K562 (cell line): Measurements from ENCODE around the gene TTC16. TPM values are rescaled to one million over a fixed set of nuclear protein-coding genes. Genes with fewer than 3 reads are reported as not detected.

Experiments used
- CREBBP ChIP-seq: IDR thresholded peaks from one replicate; pipeline ENCODE4 v1.6.1; 2012; ENCODE audit warnings: low read depth, mild to moderate bottlenecking, control low read depth, inconsistent platforms, low read length
- DIDO1 ChIP-seq: fragments of 450-650 bp; IDR thresholded peaks from 2 replicates; pipeline ENCODE4 v1.6.1; 2016; ENCODE audit warnings: low read depth, missing biosample characterization, missing genetic modification characterization
- FIP1L1 ChIP-seq: fragments of 200-400 bp; formaldehyde crosslinking; IDR thresholded peaks from 2 replicates; pipeline ENCODE4 v1.6.1; 2018; ENCODE audit warnings: mild to moderate bottlenecking, low read depth, low read length; ENCODE audit not compliant: poor library complexity, severe bottlenecking
- GABPB2 ChIP-seq: fragments of 250-450 bp; sonication (Bioruptor Pico); conservative IDR thresholded peaks from 2 replicates; pipeline ENCODE4 v1.5.1; 2021; ENCODE audit warnings: mild to moderate bottlenecking
- MBD2 ChIP-seq: sonication (generic); IDR thresholded peaks from 2 replicates; pipeline ENCODE4 v1.6.1; 2016; ENCODE audit warnings: low read depth, borderline replicate concordance
- NR2F6 ChIP-seq: fragments of 450-650 bp; formaldehyde crosslinking; IDR thresholded peaks from 2 replicates; pipeline ENCODE4 v1.4.0; 2020; ENCODE audit warnings: mild to moderate bottlenecking
- RBFOX2 ChIP-seq: fragments of 200-400 bp; formaldehyde crosslinking; IDR thresholded peaks from 2 replicates; pipeline ENCODE4 v1.6.1; 2017; ENCODE audit warnings: low read depth, mild to moderate bottlenecking, low read length, moderate library complexity
- RBM17 ChIP-seq: fragments of 200-400 bp; formaldehyde crosslinking; IDR thresholded peaks from 2 replicates; pipeline ENCODE4 v1.6.1; 2017; ENCODE audit warnings: low read depth, mild to moderate bottlenecking, low read length, borderline replicate concordance
- SAP30 ChIP-seq: fragments of 200-600 bp; sonication (generic); IDR thresholded peaks from 2 replicates; pipeline ENCODE4 v1.6.1; 2012; ENCODE audit warnings: borderline replicate concordance, low read depth, mild to moderate bottlenecking, moderate library complexity, low read length, control low read depth, inconsistent platforms; ENCODE audit not compliant: insufficient read depth, poor library complexity, severe bottlenecking
- TCF3 ChIP-seq: sonication (generic); formaldehyde crosslinking; IDR thresholded peaks from 2 replicates; pipeline ENCODE4 v1.4.0; 2020; ENCODE audit warnings: mild to moderate bottlenecking, missing genetic modification reagents
- TRIM28 ChIP-seq: fragments of 450-650 bp; IDR thresholded peaks from 2 replicates; pipeline ENCODE4 v1.6.1; 2017
- ZNF174 ChIP-seq: fragments of 250-450 bp; sonication (Bioruptor Pico); IDR thresholded peaks from 2 replicates; pipeline ENCODE4 v1.4.0; 2020; ENCODE audit warnings: mild to moderate bottlenecking
- ZNF232 ChIP-seq: sonication (generic); formaldehyde crosslinking; IDR thresholded peaks from 2 replicates; pipeline ENCODE4 v1.8.0; 2022; ENCODE audit warnings: mild to moderate bottlenecking, missing genetic modification reagents
- polyA plus RNA-seq, 8 experiments: library from polyadenylated mRNA; depleted of rRNA in 4 of 8; stranded (reverse) in 5 of 8; unstranded in 3 of 8; fragments of >200 nt; fragmentation: Nextera tagmentation in 2 of 8; fragmentation: Illumina TruSeq in 1 of 8; extraction: Ambion mirVana in 2 of 8; extraction: Trizol in 1 of 8; gene quantifications; 2 replicates each; pipeline versions ENCODE4 v1.2.1 to v1.2.3, GENCODE V29; 2011 to 2014; ENCODE audit warnings: inconsistent platforms in 1 of 8, missing spikeins in 1 of 8
- total RNA-seq, 7 experiments: library from RNA; depleted of rRNA in 6 of 7; stranded (reverse); fragments of >200 nt in 6 of 7; fragmentation: Illumina TruSeq in 2 of 7; extraction: Trizol in 2 of 7; gene quantifications; 2 replicates each; pipeline versions ENCODE4 v1.2.1 to v1.2.3, GENCODE V29; 2011 to 2021; ENCODE audit warnings: low replicate concordance in 1 of 7
- TF ChIP-seq, protein P1 (sequence below), 3 experiments: fragments of 200-800 bp in 1 of 3; fragments of 250-450 bp in 1 of 3; fragments of 450-650 bp in 1 of 3; sonication (Bioruptor Pico) in 1 of 3; sonication (Bioruptor generic) in 1 of 3; formaldehyde crosslinking in 1 of 3; IDR thresholded peaks; 2 replicates each; pipeline versions ENCODE4 v1.6.1 to v1.8.0; 2016 to 2022; ENCODE audit warnings: mild to moderate bottlenecking in 2 of 3, missing genetic modification characterization in 2 of 3, missing compliant biosample characterization in 1 of 3, moderate library complexity in 1 of 3
- TF ChIP-seq, protein P2 (sequence below), 2 experiments: fragments of 450-650 bp; IDR thresholded peaks; 2 replicates each; pipeline ENCODE4 v1.6.1; 2016; ENCODE audit warnings: mild to moderate bottlenecking in 2 of 2, borderline replicate concordance in 1 of 2, low read depth in 1 of 2, moderate library complexity in 1 of 2

Gene TTC16
- total and polyA plus RNA-seq, 9 of the 15 experiments (the other 6 are each of a cell fraction or from before 2014, with no cell fraction given): 0.11 TPM; not detected in 8

DNA sequence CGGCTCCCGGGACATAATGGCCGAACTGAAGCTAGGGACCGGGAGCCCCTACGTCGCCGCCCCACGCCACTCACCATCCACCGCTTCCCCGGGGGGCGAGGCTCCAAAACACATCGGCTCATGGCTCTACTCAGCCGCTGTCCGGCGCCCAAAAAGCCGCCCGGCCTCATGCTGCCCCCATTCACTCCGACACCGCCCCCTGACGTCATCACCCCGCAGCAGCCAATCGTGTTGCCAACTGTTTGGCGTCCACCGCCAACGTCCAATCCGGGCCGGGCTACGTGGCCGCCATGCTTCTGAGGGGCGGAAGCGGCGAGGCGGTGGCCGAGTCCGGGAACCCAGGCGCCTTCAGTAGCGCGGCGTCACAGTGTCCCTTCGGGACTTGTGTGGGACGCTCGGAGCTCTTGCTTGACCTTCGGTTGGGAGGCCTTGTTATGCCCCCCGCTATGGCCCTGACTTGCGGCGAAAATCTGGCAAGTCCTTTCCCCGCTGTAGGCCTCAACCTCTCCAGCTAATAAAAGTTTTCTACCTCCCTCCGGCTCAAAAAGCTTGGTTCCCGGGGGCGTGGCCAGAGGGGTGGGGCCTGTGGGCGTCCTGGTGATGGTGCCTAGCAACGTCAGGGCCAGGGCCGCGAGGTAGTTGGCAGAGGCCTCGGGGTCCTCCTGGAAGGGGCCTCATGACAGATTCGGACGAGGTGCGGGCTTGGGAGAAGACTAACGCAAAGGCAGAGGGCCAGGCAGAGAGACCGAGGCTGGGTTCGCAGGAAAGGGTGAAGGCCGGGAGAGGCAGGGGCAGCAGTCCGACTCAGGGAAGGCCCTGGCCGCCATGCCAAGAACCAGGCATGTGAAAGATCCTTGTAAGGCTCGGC lies at the start of gene TTC16, which contains the start of gene PTRH1 (continued):
- TF ChIP-seq, protein P1, sequence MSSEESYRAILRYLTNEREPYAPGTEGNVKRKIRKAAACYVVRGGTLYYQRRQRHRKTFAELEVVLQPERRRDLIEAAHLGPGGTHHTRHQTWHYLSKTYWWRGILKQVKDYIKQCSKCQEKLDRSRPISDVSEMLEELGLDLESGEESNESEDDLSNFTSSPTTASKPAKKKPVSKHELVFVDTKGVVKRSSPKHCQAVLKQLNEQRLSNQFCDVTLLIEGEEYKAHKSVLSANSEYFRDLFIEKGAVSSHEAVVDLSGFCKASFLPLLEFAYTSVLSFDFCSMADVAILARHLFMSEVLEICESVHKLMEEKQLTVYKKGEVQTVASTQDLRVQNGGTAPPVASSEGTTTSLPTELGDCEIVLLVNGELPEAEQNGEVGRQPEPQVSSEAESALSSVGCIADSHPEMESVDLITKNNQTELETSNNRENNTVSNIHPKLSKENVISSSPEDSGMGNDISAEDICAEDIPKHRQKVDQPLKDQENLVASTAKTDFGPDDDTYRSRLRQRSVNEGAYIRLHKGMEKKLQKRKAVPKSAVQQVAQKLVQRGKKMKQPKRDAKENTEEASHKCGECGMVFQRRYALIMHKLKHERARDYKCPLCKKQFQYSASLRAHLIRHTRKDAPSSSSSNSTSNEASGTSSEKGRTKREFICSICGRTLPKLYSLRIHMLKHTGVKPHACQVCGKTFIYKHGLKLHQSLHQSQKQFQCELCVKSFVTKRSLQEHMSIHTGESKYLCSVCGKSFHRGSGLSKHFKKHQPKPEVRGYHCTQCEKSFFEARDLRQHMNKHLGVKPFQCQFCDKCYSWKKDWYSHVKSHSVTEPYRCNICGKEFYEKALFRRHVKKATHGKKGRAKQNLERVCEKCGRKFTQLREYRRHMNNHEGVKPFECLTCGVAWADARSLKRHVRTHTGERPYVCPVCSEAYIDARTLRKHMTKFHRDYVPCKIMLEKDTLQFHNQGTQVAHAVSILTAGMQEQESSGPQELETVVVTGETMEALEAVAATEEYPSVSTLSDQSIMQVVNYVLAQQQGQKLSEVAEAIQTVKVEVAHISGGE (CRISPR knock-in tag; IDR thresholded peaks at IDR 0.05): peak in 1 of 3 experiments; percentile 84; a peak in 2 of 6 replicates
- TF ChIP-seq GABPB2 (CRISPR knock-in tag): no peak
- no peak for TF ChIP-seq TCF3
- peak; percentile 81 for TF ChIP-seq RBFOX2
- TF ChIP-seq, protein P2, sequence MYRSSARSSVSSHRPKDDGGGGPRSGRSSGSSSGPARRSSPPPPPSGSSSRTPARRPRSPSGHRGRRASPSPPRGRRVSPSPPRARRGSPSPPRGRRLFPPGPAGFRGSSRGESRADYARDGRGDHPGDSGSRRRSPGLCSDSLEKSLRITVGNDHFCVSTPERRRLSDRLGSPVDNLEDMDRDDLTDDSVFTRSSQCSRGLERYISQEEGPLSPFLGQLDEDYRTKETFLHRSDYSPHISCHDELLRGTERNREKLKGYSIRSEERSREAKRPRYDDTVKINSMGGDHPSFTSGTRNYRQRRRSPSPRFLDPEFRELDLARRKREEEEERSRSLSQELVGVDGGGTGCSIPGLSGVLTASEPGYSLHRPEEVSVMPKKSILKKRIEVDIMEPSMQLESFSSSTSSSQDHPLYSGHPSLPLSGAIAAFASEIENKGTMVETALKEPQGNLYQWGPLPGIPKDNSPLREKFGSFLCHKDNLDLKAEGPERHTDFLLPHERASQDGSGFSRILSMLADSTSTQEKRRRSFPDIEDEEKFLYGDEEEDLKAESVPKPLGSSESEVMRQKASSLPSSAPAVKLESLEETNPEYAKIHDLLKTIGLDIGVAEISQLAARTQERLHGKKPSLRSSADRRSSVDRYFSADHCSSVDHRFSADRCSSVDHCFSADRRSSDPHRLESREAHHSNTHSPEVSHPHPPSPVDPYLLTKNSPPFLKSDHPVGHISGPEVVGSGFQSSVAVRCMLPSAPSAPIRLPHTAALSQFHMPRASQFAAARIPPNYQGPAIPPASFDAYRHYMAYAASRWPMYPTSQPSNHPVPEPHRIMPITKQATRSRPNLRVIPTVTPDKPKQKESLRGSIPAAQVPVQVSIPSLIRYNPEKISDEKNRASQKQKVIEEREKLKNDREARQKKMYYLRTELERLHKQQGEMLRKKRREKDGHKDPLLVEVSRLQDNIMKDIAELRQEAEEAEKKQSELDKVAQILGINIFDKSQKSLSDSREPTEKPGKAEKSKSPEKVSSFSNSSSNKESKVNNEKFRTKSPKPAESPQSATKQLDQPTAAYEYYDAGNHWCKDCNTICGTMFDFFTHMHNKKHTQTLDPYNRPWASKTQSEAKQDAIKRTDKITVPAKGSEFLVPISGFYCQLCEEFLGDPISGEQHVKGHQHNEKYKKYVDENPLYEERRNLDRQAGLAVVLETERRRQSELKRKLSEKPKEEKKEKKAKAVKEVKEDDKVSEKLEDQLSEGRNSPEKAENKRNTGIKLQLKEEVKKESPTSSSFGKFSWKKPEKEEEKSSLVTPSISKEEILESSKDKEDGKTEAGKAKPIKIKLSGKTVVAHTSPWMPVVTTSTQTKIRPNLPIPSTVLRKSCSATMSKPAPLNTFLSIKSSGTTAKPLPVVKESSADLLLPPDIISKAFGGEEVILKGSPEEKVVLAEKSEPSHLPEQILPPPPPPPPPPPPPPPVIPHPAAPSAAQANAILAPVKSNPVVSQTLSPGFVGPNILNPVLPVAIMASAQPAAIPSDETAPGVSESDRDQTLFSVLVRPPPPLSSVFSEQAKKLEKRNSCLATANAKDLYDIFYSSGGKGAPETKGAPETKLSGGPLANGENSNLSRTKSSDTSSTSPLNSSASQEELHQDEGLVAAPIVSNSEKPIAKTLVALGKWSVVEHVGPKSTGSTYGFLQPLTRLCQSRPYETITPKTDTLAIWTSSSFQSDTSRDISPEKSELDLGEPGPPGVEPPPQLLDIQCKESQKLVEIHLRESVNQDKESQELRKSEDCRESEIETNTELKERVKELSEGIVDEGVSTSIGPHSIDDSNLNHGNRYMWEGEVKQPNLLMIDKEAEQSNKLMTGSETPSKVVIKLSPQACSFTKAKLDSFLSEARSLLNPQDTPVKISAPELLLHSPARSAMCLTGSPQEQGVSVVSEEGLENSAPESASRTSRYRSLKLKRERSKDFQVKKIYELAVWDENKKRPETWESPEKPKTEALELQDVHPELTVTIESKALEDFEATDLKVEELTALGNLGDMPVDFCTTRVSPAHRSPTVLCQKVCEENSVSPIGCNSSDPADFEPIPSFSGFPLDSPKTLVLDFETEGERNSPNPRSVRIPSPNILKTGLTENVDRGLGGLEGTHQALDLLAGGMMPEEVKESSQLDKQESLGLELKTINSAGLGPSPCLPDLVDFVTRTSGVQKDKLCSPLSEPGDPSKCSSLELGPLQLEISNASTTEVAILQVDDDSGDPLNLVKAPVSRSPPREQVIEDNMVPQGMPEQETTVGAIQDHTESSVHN (IDR thresholded peaks at IDR 0.05; ENCODE audit: borderline replicate concordance in 1 of 2, low read depth in 1 of 2): no peak
- no peak for TF ChIP-seq FIP1L1
- no peak for TF ChIP-seq CREBBP
- TF ChIP-seq NR2F6 (CRISPR knock-in tag): no peak
- peak; percentile 95 for TF ChIP-seq SAP30
- no peak for TF ChIP-seq TRIM28
- peak; percentile 100 for TF ChIP-seq MBD2
- no peak for TF ChIP-seq ZNF174 (CRISPR knock-in tag)
- TF ChIP-seq DIDO1 (tag): no peak
- TF ChIP-seq RBM17: no peak
- no peak for TF ChIP-seq ZNF232
